Gastrocnemius medialis (tissue), 4 donors: ENCODE results near the gene ZNF80.

ENCODE experiments used
- CTCF ChIP-seq, 5 experiments: fragments of 450-650 bp in 3 of 5; fragments of 200-600 bp in 2 of 5; sonication (generic) in 2 of 5; IDR thresholded peaks in 4 of 5; conservative IDR thresholded peaks in 1 of 5; 1 replicate in 4 of 5; 2 replicates in 1 of 5; pipeline ENCODE4 v1.5.1; 2016 to 2019; ENCODE audit warnings: antibody characterized with exemption in 5 of 5, mild to moderate bottlenecking in 3 of 5, moderate library complexity in 3 of 5
- POLR2A ChIP-seq, 2 donors: fragments of 450-650 bp; IDR thresholded peaks; one replicate each; pipeline ENCODE4 v1.6.1; 2017; ENCODE audit warnings: antibody characterized with exemption in 2 of 2, mild to moderate bottlenecking in 2 of 2, moderate library complexity in 2 of 2

GRCh38 chr3:114234745-114235144 is 2.6 kb downstream of the ZNF80 start:
- no peak for TF ChIP-seq CTCF (IDR thresholded peaks at IDR 0.05 in 4 of 5, conservative IDR thresholded peaks at IDR 0.05 in 1 of 5)
- no peak for TF ChIP-seq POLR2A (IDR thresholded peaks at IDR 0.05)
